K562 (cell line): ENCODE measurements around the gene TNFRSF19.

Experiments used
- BMI1 ChIP-seq: fragments of 150-350 bp; IDR thresholded peaks from 2 replicates; pipeline ENCODE4 v1.6.1; 2014; ENCODE audit warnings: low read length
- CTCF ChIP-seq, 3 experiments: IDR thresholded peaks in 2 of 3; conservative IDR thresholded peaks in 1 of 3; 2 replicates each; pipeline ENCODE4 v1.5.1; 2011 to 2012; ENCODE audit warnings: low read length in 3 of 3, mild to moderate bottlenecking in 3 of 3, control low read depth in 2 of 3, improper control_type of control experiment in 1 of 3, inconsistent platforms in 1 of 3, low read depth in 1 of 3, mixed read lengths in 1 of 3, moderate library complexity in 1 of 3; ENCODE audit not compliant: insufficient read depth in 2 of 3
- POLR2AphosphoS5 ChIP-seq: IDR thresholded peaks from 2 replicates; pipeline ENCODE4 v1.6.1; 2011; ENCODE audit warnings: mild to moderate bottlenecking, low read depth, low read length, moderate library complexity; ENCODE audit not compliant: control insufficient read depth, insufficient read depth

DNA sequence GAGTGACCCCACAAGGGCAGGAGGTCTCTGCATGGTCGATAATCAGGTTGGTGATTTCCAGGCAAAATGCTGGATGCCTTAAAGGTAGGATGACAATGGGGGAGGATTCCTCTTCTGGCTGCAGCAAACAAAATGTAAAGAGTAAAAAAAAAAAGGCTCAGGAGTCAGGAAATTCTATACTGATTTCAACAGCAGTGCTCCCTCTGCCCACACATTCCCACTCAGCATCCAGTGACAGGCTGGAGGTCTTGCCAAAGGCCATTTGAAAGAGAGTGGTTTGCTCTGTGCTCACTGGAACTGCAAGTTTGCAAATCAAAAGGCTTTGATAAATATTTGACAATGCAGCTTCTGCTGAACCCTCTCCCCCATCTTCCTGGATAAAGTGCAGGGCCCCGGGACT is 135.4 kb downstream of the TNFRSF19 start:
- TF ChIP-seq CTCF (IDR thresholded peaks at IDR 0.05 in 2 of 3, conservative IDR thresholded peaks at IDR 0.05 in 1 of 3; ENCODE audit: insufficient read depth in 2 of 3, low read depth in 1 of 3, low read length in 3 of 3): no peak
- TF ChIP-seq POLR2AphosphoS5: no peak
- TF ChIP-seq BMI1: no peak
